KOPT-K1 (cell line): ENCODE results near the gene TSPO.
"Not testable (repeated sequence)": the region's sequence is repeated elsewhere in the genome, so short reads cannot be mapped to it uniquely, and the experiment has no call there.

Source experiments
- H3K27ac ChIP-seq: fragments of 200-600 bp; sonication (generic); 2 replicates; pipeline ENCODE4 v1.5.1; 2016; ENCODE audit warnings: antibody characterized with exemption, mild to moderate bottlenecking, low read depth, low read length; ENCODE audit not compliant: poor library complexity, severe bottlenecking
- H3K36me3 ChIP-seq: fragments of 200-600 bp; sonication (generic); 2 replicates; pipeline ENCODE4 v1.5.1; 2017; ENCODE audit warnings: antibody characterized with exemption, mild to moderate bottlenecking, low read length, moderate library complexity; ENCODE audit not compliant: insufficient read depth
- H3K9me3 ChIP-seq: fragments of 200-600 bp; sonication (generic); 2 replicates; pipeline ENCODE4 v1.5.1; 2017; ENCODE audit warnings: antibody characterized with exemption, low read length, mild to moderate bottlenecking; ENCODE audit not compliant: insufficient read depth, poor library complexity, severe bottlenecking

Gene TSPO

DNA sequence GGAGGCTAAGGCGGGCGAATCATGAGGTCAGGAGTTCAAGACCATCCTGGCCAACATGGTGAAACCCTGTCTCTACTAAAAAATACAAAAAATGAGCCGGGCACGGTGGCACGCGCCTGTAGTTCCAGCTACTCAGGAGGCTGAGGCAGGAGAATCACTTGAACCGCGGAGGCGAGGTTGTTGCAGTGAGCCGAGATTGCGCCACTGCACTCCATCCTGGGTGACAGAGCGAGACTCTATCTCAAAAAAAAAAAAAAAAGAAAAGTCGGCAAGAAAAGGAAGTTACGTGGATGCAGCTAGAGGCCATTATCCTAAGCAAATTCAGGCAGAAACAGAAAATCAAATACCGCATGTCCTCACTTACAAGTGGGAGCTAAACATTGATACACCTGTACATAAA is 5.0 kb upstream of the TSPO start:
- H3K9me3 ChIP-seq, H3K27ac ChIP-seq, H3K36me3 ChIP-seq: not testable (repeated sequence)

DNA sequence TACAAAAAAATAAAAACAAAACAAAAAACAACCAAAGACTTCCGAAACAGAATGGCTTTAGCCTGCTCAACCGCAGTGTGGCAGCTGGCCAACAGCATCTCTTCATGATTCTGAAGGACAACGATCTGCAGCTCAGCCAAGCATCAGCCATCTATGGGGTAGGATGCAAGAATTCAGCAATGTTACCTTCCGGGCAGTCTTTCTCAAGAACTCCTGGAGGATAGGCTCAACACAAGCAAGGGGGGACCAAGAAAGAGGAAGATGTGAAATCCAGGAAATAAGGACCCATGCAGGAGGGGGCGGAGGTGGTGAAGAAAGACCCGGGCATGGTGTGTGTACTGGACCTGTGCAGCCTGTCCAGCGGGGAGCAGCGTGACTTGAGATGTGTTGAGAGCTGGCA is 3.5 kb upstream of the TSPO start:
- no peak overlapping the region for H3K27ac ChIP-seq
- H3K36me3 ChIP-seq, result no peaks in the 10 kb centered on the region
- H3K9me3 ChIP-seq, result no peaks in the 10 kb centered on the region

DNA sequence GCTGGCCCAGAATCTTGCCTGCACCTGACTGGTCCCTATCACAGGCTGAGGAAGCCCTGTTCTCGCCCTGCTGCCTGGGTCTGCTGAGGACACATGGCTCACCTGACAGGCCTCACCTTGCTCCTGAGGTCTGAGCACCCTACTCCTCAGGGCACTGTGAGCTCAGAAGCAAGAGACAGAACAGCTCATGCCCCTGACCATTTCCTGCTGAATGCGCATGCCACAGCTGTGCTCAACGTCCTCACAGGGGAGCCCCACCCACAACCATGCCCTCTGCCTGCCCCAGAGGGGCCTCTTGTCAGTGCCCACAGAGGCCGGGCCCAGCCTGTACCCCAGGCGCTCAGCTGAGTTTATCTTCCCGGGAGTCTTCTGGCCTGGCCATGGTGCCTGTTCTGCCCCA is 2.8 kb upstream of the TSPO start:
- Histone ChIP-seq H3K9me3 (no peaks in the 10 kb centered on the region), H3K36me3 (no peaks in the 10 kb centered on the region), H3K27ac (no peak overlapping the region)

DNA sequence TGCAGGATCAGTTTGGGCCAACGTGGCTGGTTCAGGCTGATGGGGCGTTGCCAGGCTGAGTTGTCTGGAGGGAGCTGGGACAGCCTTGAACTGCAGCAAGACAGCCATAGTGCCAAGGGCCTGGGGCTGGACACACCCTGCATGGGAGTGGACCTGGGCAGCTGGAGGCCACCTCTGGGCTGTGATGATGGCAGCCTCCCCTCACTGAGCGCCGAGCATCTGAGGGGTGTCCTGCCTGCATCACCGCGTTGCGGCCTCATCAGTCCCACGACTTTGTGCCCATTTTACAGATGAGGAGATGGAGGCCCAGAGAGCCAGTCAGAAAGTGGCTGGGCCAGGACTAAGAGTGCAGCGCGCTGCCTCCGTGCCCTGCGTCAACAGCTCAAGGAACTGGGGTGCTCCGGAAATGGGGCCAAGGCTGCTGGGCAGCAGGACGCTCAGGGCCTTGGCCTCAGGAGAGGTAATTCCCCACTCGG is 590 bp upstream of the TSPO start:
- Histone ChIP-seq H3K9me3 (no peaks in the 10 kb centered on the region), H3K27ac (no peak overlapping the region), H3K36me3 (no peaks in the 10 kb centered on the region)

DNA sequence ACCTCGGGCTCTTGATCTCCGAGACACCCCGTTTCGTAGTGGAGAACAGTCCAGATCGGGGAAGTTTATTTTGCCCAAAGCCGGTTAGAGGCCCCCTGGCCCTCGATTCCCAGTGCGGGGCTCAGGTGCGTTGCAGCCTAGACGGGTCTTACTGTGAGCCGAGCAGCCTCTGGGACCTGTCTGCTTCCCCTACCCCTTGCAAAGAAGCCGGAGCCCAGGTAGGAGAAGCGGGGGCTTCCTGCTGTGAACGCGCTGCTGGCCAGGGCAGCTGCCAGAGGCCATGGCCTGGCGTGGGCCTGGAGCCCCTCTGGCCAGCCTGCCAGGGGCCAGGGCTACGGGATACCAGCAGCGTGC is 621 bp downstream of the TSPO start:
- no peaks in the 10 kb centered on the region for H3K9me3 ChIP-seq
- H3K27ac ChIP-seq, result no peak overlapping the region
- no peaks in the 10 kb centered on the region for H3K36me3 ChIP-seq

DNA sequence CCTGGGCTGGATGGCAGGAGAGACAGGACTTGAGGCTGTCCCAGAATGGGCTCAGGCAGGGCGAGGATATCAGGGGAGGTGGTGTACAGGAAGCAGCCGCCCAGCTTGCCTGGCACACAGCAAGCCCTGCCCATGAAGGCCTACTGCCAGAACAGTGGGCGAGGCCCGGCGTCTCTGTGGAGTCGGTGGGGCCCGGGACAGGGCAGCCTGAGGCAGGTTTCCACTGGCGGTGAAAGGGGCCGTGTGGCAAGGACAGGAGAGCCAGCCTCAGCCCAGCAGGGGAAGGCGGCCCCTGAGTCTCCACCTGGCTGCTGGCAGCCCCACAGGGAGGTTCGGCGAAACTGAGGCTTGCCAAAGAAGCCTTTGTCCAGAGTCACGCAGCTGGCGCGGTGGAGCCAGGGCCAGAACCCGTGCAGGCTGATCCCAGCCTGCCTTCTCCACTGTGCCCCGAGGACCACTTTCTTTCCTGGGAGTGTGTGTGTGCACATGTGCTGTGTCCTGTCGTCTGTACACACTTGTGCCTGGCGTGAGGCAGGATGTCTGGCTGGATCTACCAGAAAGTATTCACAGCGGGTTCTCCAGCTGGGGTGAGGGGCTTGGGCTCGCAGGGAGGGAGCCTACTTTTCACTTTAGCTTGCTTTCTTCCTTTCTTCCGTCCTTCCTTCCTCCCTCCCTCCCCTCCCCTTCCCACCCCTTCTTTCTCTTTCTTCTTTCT is 1.2 kb downstream of the TSPO start:
- H3K9me3 ChIP-seq, result no peaks in the 10 kb centered on the region
- no peak overlapping the region for H3K27ac ChIP-seq
- H3K36me3 ChIP-seq, result no peaks in the 10 kb centered on the region

DNA sequence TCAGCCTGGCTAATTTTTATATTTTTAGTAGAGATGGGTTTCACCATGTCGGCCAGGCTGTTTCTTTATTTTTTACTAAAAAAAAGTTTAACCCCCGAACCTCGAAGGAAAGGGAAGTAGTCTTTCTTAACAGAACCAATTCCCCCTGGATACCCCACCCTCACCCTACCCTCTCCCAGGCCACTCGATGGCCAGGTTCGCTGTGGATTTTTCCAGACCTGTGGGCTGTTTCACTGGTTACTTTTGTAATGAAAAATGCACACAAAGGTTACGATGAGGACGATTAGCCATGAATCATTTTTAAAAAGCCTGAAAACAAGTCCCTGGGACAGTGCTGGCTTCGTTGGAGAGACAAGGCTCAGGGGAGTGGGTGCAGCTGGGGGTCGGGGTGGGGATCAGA is 2.5 kb downstream of the TSPO start:
- H3K27ac ChIP-seq, result no peak overlapping the region
- no peaks in the 10 kb centered on the region for H3K9me3 ChIP-seq
- no peaks in the 10 kb centered on the region for H3K36me3 ChIP-seq

DNA sequence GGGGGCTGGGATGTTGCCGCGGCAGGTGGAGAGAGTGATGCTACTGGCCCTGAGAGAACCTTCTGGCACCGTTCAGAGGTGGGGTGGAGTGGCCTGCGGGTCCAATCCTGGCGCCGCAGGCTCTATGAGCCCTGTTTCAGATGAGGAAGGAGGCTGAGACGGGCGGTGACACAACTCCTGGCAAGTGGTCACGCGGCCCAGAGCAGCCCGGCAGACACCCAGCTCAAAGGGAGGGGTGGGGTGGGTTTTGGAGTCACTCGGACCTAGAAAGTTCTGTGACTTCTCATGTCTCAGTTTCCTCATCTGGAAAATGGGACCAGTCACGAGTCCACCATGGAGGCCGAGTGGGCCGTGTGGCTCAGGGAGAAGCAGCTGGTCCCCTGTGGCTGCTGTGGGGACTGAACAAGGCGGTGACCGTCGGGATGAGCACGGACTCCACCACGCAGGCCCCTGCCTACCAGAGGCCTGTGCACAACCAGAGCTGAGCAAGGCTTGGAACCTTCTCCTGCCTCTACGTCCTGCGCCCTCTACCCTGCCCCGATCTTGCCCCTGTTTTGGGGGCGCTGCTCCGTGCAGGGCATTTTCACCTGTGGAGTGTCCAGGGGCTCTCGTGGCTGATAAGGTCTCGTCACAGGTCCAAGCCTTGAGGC is 3.7 kb downstream of the TSPO start:
- Histone ChIP-seq H3K36me3 (no peaks in the 10 kb centered on the region), H3K27ac (no peak overlapping the region), H3K9me3 (no peaks in the 10 kb centered on the region)

DNA sequence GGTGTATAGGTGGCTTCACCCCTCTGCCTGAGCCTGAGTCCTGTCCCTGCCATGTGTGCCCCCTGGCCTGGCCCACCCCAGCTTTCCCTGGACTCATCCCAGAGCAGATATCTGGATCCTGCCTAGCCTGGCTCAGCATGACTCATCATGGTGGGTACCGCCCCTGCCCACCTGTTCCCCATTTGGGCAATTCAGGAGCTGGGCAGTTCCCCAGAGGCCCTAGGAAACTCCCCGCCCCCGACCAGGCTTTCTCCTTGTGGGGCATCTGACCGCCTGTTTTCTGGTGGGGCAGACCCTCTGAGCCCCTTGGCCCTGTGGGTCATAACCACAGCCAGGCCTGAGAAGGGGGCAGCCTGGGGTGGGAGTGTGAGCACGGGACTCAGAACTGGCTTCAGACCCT is 4.4 kb downstream of the TSPO start:
- Histone ChIP-seq H3K27ac (no peak overlapping the region), H3K36me3 (no peaks in the 10 kb centered on the region), H3K9me3 (no peaks in the 10 kb centered on the region)

DNA sequence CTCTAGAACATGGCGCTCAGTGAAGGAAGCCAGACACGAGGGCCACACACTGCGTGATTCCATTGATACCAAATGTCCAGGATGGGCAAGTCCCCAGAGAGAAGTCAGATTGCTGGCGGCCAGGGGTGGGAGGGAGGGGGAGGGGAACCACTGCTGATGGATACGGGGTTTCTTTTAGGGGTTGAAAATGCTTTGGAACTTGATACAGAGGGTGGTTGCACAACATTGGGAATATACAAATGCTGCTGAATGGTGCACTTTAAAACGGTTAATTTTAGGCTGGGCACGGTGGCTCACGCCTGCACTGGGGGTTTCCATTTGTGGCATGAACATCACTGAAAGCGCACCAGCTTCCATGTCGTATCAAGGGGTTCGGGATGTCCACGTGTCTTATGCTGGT is 5.1 kb downstream of the TSPO start:
- Histone ChIP-seq H3K27ac (no peak overlapping the region), H3K36me3 (no peaks in the 10 kb centered on the region), H3K9me3 (no peaks in the 10 kb centered on the region)

DNA sequence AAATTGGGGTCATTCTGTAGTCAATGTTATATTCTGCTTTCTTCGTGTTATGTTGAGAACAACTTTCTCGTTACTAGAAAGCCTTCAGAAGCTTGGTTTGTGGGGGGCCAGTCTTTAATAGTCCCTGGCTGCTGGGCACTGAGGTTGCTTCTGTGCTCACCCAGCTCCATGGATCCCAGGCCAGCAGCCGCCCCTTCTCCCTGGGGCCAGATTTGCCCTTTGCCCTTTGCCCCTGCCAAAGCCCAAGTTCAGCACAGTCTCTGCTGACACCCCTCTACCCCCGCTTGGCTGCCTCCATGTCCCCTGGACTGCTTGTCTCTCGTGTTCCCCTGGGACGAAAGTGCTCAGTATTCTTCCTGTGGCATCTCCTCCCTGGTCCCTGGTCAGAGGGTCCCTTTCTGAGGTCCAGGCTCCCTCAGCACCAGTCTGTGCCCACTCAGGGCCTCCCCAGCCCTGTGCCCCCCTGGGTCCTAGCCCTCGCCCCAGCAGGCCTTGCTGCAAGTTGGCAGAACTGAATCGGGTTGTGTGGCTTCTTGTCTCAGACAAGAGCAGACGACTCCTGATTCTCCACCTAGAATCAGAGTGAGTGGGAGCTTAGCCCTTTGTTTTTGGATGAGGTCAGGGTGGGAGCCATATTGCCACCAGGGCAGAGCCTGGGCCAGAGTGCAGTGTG is 6.7 kb downstream of the TSPO start:
- Histone ChIP-seq H3K36me3 (no peaks in the 10 kb centered on the region), H3K9me3 (no peaks in the 10 kb centered on the region), H3K27ac (no peak overlapping the region)

DNA sequence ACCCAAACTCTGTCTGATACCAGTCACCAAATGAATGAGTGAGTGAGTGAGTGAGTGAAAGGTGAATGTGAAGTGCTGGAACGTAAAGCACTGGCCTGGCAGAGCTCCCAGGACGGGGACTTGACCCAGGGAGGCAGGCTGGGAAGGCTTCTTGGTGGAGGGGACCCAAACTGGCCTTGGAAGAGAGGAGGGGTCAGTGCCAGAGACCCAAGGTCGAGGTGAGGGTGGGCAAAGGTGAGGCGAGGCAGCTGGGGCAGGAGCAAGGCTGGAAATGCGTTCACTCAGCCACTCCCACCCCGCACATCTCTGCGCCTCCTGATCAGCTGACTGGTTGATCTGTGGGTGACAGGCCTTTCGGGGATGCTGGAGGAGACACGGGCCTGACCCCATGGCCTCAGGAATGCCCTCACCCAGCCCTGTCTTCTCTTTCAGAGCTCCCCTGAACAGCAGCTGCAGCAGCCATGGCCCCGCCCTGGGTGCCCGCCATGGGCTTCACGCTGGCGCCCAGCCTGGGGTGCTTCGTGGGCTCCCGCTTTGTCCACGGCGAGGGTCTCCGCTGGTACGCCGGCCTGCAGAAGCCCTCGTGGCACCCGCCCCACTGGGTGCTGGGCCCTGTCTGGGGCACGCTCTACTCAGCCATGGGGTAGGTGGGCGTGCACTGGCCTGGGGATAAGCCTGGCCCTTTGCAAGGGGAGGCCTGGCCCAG is 7.6 kb downstream of the TSPO start:
- no peaks in the 10 kb centered on the region for H3K36me3 ChIP-seq
- H3K27ac ChIP-seq, result no peak overlapping the region
- H3K9me3 ChIP-seq, result no peaks in the 10 kb centered on the region

DNA sequence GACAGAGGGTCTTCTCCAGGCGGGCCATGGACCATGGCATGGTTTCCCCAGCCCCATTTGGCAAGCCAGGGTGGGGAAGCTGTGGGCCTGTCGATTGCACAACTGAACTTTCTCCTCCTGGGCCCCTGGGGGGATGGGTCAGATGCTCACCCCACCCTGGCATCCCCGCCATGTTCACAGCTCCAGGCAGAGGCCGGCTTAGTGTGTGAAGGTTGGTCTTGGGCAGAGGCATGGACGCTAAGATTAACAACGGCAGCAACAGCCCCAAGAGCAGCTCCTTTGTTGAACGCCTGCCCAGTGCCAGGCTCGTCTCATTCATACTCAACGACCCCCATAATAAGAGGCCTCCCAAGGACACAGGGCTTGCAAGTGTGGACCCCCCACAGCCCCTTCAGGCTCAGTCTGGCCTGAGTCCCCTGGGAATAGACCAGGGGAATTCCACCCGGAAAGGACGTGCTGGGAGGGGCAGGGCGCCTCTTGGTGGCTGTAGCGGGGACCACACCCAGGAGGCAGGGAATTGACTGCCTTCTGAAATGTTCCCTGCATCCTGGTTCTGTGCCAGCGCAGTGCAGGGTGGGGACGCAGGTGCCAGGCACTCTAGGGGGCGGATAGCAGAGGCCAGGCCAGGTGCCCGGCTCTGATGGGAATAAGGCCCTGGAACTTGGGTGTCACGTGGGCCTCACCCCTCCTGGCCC is 8.3 kb downstream of the TSPO start:
- Histone ChIP-seq H3K36me3 (no peaks in the 10 kb centered on the region), H3K27ac (no peak overlapping the region), H3K9me3 (no peaks in the 10 kb centered on the region)

DNA sequence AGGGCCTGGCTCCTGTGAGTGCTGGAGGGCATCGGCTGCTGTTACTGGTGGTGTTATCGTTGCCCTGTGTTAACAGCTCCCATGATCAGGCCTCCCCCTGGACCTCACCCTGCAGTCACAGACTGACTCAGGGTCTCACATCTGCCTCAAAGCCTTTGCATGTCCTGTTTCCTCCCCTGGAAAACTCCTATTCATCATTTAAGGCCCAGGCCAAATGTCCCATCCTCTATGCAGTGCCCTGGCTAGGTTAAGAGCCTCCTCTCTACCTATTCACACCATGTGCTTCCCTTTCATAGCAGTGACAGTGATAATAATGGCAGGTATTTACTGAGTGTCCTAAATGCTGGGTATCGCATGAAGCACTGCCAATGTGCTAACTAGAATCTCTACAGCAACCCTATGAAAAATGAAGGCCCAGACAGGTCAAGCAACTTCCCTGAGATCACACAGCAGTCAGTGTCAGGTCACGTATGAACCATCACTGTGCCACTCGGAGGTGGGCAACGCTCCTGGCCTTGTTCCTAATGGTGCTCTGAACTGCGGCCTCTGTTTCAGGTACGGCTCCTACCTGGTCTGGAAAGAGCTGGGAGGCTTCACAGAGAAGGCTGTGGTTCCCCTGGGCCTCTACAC is 9.3 kb downstream of the TSPO start:
- Histone ChIP-seq H3K36me3 (no peaks in the 10 kb centered on the region), H3K9me3 (no peaks in the 10 kb centered on the region), H3K27ac (no peak overlapping the region)
